A549 treated with CpdA at 1 μM for 4 hours (cell line): ENCODE measurements around the gene SP100. TPM values are rescaled to one million over a fixed set of nuclear protein-coding genes. Genes with fewer than 3 reads are reported as not detected.

Experiments used
- total RNA-seq: library from RNA; stranded (reverse); fragments of 200-300 nt; extraction: Qiagen RNA extraction; gene quantifications from 5 replicates; pipeline ENCODE4 v1.2.3, GENCODE V29; 2022; ENCODE audit warnings: low read depth

Gene SP100
- total RNA-seq, result 27.6 to 34.6 TPM (median 29.8 TPM) in 5 replicates

DNA sequence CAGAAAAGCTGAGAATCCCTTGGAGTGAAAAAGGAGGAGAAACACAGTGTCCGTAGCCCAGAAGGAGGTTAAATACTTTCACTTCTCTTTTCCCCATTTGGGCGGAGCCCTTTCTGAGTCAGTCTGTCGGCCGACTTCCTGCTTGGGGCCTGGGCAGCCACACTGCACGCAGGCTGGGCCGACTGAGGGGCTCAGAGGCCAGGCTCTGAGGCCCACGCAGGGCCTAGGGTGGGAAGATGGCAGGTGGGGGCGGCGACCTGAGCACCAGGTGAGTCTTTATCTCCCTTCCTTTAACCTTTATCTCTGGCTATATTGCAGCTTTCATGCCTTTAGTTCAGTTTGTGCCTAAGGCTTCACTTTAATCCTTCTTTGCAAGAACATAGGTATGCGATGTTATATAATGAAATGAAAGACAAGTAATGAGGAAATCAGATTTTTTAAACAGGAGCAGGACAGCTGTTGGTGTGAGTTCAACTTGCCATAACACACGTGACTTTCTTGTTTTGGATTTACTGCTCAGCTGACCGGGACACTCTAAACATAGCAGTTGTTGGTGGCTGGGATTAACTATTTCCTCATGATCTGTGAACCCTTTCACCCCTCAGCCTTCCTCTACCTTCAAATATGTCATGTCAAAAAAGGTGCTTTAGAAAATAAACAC, at the start of gene SP100:
Gene SP100 (plus strand): TSS at position 141 of the 661 bp plus-strand sequence. CDS start 96 bp downstream, at position 237.

Other genes with a start within 250 kb of the SP100 start
- 6.2 to 8.8 TPM (median 7.2 TPM) in 5 replicates for gene SP110, start 196.2 kb upstream of the SP100 start, total RNA-seq
- gene SP140, start 190.5 kb upstream of the SP100 start, total RNA-seq, result 0.14 to 0.29 TPM (median 0.22 TPM) in 4 of 5 replicates, not detected in the other
- 3.3 to 4.4 TPM (median 4.0 TPM) in 5 replicates for gene SP140L, start 89.0 kb upstream of the SP100 start, total RNA-seq